ENCODE data around the gene SP1. TPM values are rescaled to one million over a fixed set of nuclear protein-coding genes. Genes with fewer than 3 reads are reported as not detected.

The SP1 gene
- total RNA-seq, 1 experiment from 2014 or later, result 76.8 TPM

DNA sequence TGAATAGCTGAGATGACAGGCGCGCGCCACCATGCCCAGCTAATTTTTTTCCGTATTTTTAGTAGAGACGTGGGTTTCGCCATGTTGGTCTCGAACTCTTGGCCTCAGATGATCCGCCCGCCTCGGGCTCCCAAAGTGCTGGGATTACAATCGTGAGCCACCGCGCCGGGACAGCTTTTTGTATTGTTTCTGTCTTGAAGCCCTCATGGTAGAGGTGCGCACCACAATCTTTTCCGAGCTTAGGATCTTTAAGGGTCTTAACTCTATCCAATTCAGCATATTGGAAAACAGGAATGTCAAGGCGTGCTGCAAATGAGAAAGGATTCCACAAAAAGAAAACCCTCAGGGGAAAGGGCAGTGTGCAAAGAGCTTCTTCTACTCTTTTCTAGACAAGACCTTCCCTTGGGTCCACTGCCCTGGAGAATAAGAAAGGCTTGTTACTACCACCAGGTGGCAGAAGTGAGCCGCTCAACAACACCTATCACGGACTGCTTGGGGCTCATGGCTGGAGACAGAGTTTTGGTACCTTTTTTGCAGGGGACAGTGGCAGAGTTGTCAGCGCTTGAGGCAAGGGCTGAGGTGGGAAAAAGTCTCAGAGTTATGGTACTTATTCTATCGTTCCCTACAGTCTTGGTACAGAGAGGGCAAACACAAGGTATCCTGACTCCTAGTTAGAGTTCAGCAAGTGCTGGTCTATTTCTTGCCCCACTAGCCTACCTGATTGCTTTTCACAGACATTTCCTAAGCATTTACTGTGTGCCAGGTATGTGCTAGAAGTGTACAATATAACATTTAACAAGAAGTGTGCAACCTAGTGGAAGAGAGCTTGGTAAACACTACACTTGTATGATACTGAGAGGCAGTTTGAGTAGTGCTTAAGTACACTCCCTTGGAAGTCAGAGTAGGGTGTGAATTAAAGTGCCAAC, 27.4 kb upstream of the SP1 start:
- Histone ChIP-seq H3K18ac (ENCODE audit: insufficient read length, low read depth, low read length) (no peak overlapping the region), H3K56ac (ENCODE audit: insufficient read length, low read depth, low read length) (no peak overlapping the region), H3K4ac (ENCODE audit: low read depth, low read length) (no peak overlapping the region), H3K9me3 (ENCODE audit: control insufficient read depth, low read depth, low read length) (no peaks in the 10 kb centered on the region), H3K23ac (ENCODE audit: insufficient read length, low read depth, low read length) (no peak overlapping the region), H3K27me3 (ENCODE audit: insufficient read depth, low read length) (no peaks in the 10 kb centered on the region), H4K8ac (replicated peaks; ENCODE audit: insufficient read length, low read depth, low read length) (no peak overlapping the region), H2BK12ac (ENCODE audit: insufficient read length, low read depth, low read length) (no peak overlapping the region), H3K14ac (ENCODE audit: insufficient read depth, low read length) (no peak overlapping the region), H4K5ac (ENCODE audit: insufficient read length, low read depth, low read length) (no peak overlapping the region), H3K4me1 (ENCODE audit: insufficient read depth, low read length) (no peaks in the 10 kb centered on the region), H2BK5ac (ENCODE audit: insufficient read length, low read length) (no peak overlapping the region), H3K27ac (ENCODE audit: insufficient read length, low read depth, low read length) (no peak overlapping the region), H3K79me1 (ENCODE audit: insufficient read depth, low read depth, low read length, poor library complexity, severe bottlenecking) (no peaks in the 10 kb centered on the region), H3K9ac (ENCODE audit: extremely low read depth, insufficient read length, low read length) (no peak overlapping the region), H4K20me1 (ENCODE audit: control insufficient read depth, insufficient read depth, insufficient read length) (no peaks in the 10 kb centered on the region), H3K23me2 (ENCODE audit: insufficient read length, low read depth, low read length, poor library complexity, severe bottlenecking) (no peaks in the 10 kb centered on the region), H3K79me2 (ENCODE audit: insufficient read depth, low read length) (no peaks in the 10 kb centered on the region), H2BK15ac (ENCODE audit: low read depth, low read length) (no peak overlapping the region), H3T11ph (ENCODE audit: low read length) (no peak overlapping the region), H3K4me2 (ENCODE audit: insufficient read depth, insufficient read length, low read length) (no peak overlapping the region), H2BK120ac (ENCODE audit: low read depth, low read length, poor library complexity, severe bottlenecking) (no peak overlapping the region), H4K91ac (ENCODE audit: insufficient read length, low read depth, low read length) (no peak overlapping the region), H2AK5ac (ENCODE audit: insufficient read length, low read length) (no peak overlapping the region), H2AFZ (ENCODE audit: low read length) (no peak overlapping the region), H2BK20ac (ENCODE audit: low read depth, low read length, poor library complexity, severe bottlenecking) (no peak overlapping the region)
- DNase-seq, result peak; percentile 93
- Mint-ChIP-seq H3K27me3 (ENCODE audit: low read depth) (no peaks in the 10 kb centered on the region; the same call in none of the 2 replicates), H3K27ac (no peak overlapping the region; a peak in 1 of 7 replicates), H3K4me3 (no peak overlapping the region), H3K4me1 (peaks cover 5 to 6% of the 10 kb centered on the region in 2 experiments; a peak in 3 of 4 replicates), H3K36me3 (ENCODE audit: insufficient read depth in 1 of 3, low read depth in 3 of 3) (no peaks in the 10 kb centered on the region), H3K9me3 (no peaks in the 10 kb centered on the region; a peak in 1 of 5 replicates)
- TF ChIP-seq CTCF (conservative IDR thresholded peaks at IDR 0.05), result peak; percentile 93
- WGBS (ENCODE audit: extremely low coverage, insufficient read length, low lambda C conversion rate), result no CpG with 5 or more reads among the region's 21 CpGs

Measured in H9 (cell line).